SU-DHL-6 (cell line): ENCODE results near the gene HGD.

Experiments
- EZH2phosphoT487 ChIP-seq: fragments of 200-600 bp; sonication (generic), shearing (Covaris generic); conservative IDR thresholded peaks from 2 replicates; pipeline ENCODE4 v1.6.1; 2018; ENCODE audit warnings: mild to moderate bottlenecking, antibody characterized with exemption, low read length, moderate library complexity, mixed read lengths
- TF ChIP-seq, protein P1 (sequence below): fragments of 200-600 bp; sonication (generic); IDR thresholded peaks from one replicate; pipeline ENCODE4 v1.5.1; 2017; ENCODE audit warnings: antibody characterized with exemption, mild to moderate bottlenecking, low read length, moderate library complexity; ENCODE audit not compliant: insufficient read depth, poor library complexity, severe bottlenecking

DNA sequence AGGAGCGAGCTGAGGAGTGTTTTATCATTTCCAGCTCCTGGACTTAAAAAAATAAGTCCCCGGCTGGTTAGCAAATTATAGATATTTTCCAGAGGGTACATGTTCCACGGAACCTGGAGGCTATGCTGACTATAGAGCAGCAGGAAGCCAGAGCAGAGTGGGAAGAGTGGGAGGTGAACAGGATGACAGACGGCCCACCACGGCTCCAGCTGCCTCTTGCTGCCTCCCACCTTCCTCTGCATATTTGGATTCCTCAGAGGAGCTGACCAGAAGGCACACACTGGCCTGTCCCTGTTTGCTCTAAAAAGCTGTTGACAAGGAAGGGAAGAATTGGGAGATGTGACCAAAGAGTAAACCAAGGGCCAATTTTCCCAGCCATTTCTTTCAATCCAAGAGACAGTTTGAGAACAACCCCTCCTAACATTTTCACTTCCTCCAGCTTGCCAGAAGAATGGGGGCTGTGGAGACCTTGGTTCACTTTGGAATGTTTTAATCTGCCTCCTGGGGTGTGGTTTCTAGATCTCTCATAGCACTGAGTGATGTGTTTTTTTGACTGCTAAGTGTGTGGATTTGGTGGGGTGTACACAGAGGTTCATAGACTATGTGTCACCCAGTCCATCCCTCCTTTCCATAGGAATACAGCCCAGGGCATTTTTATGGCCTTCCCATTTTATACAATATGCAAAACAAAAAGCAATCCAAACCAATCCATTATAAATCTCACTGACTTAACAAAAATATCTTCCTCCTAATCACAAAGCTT is 36.8 kb downstream of the HGD start:
- TF ChIP-seq, protein P1, sequence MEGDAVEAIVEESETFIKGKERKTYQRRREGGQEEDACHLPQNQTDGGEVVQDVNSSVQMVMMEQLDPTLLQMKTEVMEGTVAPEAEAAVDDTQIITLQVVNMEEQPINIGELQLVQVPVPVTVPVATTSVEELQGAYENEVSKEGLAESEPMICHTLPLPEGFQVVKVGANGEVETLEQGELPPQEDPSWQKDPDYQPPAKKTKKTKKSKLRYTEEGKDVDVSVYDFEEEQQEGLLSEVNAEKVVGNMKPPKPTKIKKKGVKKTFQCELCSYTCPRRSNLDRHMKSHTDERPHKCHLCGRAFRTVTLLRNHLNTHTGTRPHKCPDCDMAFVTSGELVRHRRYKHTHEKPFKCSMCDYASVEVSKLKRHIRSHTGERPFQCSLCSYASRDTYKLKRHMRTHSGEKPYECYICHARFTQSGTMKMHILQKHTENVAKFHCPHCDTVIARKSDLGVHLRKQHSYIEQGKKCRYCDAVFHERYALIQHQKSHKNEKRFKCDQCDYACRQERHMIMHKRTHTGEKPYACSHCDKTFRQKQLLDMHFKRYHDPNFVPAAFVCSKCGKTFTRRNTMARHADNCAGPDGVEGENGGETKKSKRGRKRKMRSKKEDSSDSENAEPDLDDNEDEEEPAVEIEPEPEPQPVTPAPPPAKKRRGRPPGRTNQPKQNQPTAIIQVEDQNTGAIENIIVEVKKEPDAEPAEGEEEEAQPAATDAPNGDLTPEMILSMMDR = no peak
- TF ChIP-seq EZH2phosphoT487 = no peak
